ENCODE results near the gene DOCK2.
"Not testable (repeated sequence)": the region's sequence is repeated elsewhere in the genome, so short reads cannot be mapped to it uniquely, and the experiment has no call there.

Gene DOCK2

DNA sequence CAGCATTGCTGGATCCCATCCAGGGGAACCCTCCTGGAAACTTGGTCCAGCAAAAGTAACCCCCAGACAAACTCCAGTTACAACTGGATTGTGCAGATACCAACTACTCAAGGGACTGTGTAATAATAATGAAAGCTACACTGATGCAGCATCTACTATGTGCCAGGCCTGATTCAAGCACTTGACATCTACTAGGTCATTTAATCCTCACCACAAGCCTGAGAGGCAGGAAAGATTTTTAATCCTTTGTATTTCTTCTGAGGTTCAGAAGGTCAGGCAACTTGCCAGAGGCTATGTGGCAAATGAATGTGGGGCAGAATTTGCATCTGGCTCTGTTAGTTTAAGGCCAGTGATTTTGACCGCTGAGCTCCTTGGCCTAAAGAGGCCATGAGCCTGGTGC is 439.1 kb downstream of the DOCK2 start:
- no peak for DNase-seq

DNA sequence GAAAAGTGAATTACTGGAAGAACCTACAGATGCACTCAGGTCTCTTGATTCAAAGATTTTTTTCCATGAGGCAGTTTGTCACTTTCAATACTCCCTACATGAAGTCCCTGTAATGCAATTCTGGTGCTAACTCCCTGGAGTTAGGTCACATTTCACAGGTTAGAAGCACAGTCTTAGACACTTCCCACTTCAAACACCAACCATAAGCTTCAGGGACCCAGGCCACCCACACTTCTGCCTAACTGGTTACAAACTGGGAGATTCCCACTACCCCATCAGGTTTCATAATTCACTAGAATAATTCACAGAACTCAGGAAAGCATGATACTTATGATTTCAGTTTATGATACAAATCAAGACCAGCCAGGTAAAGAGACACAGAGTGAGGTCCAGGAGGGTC is 439.7 kb downstream of the DOCK2 start:
- DNase-seq, result no peak

DNA sequence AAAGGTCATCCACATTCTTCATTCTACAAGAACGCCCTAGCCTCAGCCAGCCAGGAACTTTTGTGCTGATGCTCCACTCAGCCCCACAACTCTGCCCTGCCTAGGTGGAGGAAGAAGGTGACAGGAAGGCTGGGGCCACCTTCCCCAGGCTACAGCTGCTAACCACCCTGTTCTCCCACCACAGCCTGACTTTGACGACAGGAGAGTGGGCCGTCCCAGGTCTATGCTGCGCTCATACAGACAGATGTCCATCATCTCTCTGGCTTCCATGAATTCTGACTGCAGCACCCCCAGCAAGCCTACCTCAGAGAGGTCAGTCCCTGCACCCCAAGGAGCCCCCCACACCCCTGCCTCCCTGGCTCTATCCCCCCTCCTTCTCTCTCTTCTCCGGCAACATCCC is 440.5 kb downstream of the DOCK2 start:
- DNase-seq, result no peak

DNA sequence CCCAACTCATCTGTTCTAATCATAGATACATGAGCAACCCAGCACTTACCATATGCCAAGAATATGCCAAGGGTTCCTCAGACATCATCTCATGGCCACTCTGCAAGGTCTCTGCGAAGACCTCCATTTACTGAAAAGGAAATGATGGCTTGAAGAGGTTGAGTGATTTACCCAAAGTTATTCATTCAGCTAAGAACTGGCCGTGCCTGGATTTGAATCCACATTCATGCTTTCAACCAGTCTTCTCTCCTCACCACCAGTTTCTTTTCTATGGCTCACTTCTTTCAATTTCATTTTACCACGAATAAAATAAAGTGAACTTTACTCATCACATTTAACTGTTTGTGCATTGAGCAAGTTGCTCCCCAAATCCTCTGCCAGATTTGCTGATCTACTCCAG is 441.4 kb downstream of the DOCK2 start:
- no peak for DNase-seq

DNA sequence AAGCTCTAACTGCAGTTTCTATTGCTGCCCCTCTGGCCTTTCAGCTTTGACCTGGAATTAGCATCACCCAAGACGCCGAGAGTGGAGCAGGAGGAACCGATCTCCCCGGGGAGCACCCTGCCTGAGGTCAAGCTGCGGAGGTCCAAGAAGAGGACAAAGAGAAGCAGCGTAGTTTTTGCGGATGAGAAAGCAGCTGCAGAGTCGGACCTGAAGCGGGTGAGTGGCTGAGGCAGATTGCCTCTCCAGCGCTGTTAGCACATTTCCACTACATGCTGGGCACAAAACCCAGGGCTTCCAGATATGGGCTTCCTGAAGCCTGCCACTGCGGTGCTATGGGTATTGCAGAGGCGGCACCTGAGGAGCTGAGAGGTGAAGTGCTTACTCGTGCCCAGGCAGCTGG is 441.9 kb downstream of the DOCK2 start:
- no peak for DNase-seq

DNA sequence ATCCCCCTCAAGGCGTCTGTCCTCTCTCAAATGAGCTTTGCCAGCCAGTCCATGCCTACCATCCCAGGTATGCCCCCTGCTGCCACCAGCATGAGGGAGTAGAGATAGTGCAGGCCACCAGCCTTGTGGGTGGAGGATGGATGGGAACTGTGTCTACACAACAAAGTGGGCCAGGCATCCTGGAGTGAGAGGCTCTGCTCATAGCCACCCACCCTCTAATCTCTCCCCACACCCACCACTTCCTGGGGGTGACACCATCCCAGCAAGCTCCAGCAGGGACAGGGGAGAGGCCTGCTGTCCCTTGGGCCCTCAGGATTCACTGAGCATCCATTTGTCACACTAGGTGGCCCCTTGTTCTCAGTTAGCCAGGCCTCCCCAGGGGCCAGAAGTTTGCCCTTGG is 443.1 kb downstream of the DOCK2 start:
- no peak for DNase-seq

DNA sequence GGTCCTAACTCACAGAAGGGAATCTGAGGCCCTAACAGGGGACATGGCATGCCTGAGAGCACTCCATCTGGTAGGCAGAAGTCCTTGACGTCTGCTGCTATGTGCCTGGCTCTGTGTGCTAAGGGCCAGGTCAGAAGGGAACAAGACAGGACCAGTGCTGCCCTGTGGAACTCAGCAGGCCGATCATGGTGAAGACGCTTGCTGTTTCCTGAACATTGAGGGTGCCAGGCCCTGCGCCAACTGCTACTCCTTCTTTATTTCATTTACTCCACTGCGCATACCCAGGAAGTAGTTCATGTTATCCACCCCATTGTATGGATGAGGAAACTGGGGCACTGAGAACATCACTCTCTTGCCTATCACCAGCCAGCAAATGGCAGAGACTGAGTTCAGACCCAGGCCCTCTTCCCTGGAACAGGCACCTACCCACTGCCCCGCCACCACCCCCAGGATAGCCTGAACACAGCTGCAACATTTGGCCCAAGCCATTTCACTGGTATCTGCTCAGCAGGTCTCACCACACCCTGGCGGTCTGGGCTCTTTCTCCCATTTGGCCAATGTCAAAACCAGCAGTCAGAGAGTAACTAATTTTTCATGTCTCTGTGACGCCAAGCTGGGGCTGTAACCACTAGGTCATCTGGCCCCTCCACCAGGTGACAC is 443.8 kb downstream of the DOCK2 start:
- no peak for DNase-seq

DNA sequence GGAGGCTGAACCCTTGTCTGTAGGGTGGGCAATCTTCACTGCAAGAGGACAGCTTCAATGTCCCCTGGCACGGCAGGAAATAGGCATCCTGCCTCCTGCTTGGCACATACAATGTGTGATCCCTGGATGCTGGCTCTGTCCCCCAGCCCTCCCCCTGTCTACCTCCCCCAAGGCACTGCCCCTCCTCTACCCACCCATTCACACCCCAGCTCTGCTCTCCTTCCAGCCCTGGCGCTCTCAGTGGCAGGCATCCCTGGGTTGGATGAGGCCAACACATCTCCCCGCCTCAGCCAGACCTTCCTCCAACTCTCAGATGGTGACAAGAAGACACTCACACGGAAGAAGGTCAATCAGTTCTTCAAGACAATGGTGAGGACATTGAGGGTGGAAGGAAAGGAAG is 444.5 kb downstream of the DOCK2 start:
- no peak for DNase-seq

DNA sequence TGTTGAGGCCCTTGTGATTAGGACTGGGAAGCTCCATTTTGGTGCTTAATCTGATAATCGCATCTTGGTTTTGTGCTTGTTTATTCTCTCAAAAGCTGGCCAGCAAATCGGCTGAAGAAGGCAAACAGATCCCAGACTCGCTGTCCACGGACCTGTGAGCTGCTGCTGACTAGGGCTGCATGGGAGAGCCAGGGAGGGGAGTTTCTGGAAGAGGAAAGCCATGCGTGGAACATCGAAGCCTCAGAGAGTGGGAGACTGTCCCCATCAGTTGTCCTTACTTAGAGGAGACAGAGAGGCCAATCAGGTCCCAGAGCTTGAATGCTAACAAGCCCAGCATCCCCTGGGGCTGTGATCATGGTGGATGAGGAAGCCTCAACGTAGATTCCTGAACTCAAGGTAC is 445.6 kb downstream of the DOCK2 start:
- DNase-seq, result no peak

DNA sequence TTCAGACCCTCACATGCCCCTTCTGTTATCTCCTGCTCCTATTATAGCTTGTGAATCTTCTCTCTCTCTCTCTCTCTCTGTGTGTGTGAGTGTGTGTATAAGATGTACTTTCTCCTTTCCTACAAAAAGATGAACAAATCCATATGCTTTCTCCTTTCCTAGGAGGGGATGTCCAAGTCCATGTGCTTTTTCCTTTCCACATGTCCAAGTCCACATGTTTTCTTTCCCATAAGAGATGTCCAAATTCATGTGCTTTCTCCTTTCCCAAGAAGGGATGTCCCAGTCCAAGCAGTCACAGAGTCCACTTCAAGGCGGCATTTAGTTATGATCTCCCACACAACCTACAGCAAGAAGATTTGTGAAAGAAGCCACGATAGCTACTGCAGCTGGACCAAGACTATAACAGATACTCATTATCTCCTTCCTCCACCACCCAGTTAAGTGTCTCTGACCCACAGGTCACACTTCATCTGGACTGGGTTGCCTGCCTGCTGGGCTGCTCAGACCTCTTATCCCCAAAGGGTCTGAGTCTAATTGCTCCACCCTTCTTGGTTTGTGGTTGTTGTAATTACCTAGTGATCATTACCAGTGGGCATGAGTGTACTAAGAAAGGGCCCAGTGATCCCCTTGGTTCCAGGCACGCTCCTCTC is 450.2 kb downstream of the DOCK2 start:
- DNase-seq, result no peak

DNA sequence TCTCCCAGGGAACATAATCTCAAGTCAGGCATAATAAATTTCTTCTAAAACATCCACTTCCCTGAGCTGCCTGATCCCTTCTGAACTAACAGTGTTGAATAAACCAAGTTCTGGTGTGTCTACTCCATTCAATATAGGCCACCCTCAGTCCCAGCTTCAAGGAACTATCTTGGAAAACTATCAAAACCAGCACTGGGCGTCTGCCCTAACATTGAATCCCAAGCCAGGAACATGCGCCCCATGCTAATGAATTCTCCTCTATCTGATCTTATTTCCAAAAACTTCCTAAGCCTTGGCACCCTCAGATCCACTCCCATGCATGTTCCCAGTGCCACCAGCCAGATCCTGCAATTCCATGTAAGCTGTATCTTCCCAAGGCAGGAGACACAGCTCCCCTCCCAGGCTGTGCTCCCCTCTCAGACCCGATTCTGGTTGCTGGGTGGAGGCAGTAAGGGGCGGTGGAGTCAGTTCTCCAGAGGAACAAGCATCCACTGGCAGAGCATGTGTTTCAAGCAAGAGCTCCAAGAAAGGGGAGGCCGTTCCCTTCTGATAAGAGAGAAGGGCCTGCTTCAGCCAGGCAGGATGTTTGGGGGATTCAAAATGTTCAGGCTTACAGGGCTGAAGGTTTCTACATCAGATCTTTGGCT is 455.5 kb downstream of the DOCK2 start:
- DNase-seq, result no peak

DNA sequence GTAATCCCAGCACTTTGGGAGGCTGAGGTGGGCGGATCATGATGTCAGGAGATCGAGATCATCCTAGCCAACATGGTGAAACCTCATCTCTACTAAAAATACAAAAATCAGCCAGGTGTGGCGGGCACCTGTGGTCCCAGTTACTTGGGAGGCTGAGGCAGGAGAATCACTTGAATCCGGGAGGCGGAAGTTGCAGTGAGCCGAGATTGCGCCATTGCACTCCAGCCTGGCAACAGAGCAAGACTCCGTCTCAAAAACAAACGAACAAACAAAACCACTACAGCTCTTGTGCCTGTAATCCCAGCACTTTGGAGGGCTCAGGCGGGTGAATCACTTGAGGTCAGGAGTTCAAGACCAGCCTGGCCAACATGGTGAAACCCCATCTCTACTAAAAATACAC is 457.3 kb downstream of the DOCK2 start:
- DNase-seq, result not testable (repeated sequence)

DNA sequence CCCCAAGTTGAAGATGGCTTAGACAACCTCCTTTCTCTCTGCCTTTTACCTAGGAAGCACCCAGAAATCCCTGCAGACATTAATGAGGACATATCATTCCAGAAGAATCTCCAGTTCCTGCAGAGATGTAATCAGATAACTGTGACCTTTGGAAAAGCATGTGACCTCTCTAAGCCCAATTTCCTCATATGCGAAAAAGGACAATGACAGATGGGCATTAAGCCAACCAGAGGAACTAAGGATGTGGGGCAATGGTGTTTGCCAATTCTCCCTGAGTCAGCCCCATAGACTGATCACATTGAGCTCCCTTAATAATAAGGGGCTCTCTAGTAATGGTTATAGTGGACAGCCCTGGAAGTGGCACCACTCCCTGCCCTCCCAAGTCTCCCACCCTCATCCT is 458.6 kb downstream of the DOCK2 start:
- no peak for DNase-seq

DNA sequence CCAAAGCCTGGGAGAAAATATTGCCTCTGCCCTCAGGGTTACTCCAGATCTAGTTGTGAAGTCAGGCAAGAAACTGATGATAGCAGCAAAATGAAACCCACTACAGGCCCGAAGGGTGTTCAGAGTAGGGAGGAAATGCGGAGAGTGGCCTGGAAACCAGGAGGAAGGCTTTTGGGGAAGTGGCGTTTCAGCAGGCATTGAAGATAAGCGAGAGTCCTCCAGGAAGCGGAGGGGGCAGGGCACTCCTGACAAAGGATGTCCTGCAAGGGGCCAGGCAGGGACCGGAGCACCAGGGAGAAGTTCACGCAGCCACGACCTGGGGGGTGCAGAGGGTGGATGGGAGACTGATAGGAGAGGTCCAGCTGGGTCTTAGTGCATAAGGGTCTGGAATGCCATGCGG is 460.9 kb downstream of the DOCK2 start:
- DNase-seq, result no peak

DNA sequence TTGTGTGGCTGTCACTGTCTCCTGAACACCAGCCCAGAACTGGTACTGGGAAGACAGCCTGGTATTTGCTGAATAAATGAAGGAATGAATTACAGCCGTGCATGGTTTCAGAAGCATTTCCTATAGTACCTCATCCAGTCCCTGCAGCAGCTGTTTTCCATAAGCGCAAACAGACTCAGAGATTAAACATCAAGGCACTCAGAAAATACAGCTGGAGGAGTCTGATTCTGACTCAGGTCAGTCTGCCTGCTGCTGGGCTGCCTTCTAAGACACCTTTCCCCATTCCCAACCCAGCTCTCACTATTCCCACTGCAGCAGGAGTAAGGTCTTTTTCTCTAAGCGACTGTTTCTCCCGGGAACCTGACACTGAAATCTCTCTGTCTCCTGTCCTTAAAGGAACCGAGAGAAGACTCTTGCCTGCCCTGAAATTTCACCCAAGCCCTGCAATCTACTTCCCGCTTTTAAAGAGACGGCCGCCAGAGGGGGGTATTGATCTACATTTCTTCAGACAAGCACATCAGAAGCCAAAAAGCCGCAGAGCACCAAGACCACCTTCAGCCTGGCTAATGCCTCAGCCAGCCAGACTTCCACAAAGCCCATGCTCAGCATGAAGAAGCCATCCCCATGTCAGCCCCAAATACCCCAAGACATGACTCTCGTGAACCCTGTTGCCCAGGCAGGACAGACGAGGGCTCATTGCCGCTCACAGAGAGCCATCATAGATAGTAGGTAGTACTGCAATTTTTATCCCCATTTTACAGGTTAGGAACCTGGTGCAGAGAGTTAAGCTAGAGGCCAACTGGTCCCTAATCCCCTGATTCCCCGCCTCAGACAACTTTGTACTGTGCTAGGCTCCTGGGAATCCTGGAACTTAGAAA is 463.2 kb downstream of the DOCK2 start:
- peak; percentile 67 for DNase-seq

DNA sequence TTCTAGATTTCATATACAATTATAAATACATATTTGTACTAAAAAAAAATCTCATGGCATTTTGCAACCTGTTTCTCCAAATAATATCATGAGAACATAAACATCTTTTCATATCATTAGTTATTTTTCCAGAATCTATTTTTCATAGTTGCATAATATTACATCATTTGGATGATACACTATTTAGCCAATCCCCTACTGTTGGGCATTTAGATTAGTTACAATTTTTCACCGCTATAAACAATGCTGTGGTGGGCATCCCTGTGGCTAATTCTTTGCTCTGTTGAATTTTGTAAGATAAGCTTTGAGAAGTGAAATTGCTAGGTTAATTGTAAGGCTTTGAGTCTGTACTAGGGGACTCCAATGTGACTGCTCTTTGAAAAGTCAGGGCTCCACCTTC is 466.4 kb downstream of the DOCK2 start:
- no peak for DNase-seq

DNA sequence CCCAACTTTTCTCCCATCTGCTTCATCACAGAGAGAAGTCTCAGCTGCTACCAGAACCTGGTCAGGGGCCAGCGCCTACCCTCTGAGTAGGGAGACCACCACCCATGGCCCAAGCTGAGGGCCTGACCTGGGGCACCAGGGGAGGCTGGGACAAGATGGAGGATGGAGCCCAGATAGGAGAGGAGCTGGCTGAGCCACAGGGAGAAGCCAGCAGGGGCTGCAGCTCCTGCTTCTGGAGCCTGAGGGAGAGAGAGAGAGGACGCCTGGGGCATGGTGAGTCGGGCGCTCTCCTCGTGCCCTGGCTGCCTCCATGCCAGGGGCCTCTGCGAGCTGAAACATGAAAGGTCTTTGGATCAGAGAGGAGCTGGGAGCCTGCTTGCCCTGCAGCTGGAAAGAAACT is 467.2 kb downstream of the DOCK2 start:
- DNase-seq, result no peak

DNA sequence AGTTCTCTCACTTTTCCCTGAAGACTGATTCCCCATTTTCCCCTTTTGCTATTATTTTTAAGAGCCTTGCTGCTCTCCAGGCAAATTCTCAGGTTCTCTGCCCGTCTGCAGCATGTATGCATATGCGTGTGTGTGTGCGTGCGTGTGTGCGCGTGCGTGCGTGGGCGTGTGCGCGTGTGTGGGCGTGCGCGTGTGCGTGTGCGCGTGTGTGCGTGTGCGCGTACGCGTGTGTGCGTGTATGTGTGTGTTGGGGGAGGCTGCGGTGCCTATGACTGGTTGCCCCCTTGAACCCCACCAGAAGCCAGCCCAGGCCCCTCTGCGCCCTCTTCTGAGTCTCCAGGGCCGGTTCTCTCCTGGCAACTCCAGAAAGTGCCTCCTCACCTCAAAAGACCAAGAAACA is 467.6 kb downstream of the DOCK2 start:
- no peak for DNase-seq

DNA sequence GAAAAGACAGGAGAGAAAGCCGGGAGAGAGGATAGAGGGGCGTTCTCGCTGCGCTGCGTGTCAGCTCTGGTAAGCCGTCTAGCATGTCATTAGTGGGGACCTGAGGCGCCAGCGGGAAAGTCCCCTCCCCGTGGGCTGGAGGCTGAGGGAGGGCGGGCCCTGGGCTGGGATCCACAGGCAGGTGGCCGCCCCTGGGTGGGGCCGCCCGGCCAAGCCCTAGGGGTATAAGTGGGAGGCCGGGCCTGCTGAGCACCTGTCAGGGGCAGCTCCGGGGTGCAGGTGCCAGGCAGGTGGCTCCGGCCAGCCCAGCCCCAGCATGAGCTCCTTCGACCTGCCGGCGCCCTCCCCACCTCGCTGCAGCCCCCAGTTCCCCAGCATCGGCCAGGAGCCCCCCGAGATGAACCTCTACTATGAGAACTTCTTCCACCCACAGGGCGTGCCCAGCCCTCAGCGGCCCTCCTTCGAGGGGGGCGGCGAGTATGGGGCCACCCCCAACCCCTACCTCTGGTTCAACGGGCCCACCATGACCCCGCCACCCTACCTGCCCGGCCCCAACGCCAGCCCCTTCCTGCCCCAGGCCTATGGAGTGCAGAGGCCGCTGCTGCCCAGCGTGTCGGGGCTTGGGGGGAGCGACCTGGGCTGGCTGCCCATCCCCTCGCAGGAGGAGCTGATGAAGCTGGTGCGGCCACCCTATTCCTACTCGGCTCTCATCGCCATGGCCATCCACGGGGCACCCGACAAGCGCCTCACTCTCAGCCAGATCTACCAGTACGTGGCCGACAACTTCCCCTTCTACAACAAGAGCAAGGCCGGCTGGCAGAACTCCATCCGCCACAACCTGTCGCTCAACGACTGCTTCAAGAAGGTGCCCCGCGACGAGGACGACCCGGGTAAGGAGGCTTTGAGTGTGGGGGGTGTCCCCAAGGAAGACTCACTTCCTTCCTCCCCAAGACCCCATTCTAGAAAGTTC is 468.9 kb downstream of the DOCK2 start, which contains the start of gene FOXI1:
Gene FOXI1 (plus strand): TSS at position 256 of the 970 bp plus-strand sequence. CDS start 61 bp downstream, at position 317.
- DNase-seq, result no peak

DNA sequence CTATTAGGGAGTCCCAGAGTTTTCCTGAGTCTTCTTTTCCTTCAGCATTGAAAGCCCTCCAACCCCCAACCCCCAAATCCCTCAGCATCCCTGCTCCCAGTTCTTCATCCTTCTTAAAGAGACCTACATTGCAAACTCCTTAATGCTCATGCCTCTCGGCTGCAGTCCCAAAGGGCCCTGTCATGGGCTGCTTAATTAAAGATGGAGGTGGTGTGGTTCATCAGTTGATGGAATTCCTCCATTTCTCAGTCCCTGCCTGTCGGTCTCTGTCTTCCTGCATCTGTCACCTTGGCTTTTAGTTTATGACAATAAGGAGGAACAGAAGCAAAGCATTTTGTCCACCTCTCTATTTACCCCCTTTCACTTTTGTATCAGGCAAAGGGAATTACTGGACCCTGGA is 470.6 kb downstream of the DOCK2 start:
- no peak for DNase-seq

DNA sequence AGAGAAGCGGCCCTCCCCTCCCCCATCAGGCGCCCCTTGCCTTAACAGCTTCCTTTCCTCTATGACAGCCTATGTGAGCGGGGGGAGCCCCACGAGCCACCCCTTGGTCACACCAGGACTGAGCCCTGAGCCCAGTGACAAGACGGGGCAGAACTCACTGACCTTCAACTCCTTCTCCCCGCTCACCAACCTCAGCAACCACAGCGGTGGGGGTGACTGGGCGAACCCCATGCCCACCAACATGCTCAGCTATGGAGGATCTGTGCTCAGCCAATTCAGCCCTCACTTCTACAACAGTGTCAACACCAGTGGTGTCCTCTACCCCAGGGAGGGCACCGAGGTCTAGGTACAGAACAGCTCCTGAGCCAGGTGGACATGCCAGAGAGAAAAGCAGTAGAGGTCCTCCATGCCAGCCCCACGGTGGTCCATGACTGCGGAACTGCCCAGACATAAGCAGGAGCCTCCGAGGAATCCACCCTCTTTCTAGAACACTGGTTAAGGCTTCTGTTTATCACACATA is 471.3 kb downstream of the DOCK2 start:
- DNase-seq, result no peak

Measured in activated naive CD4-positive, alpha-beta T cell treated with anti-CD3 and anti-CD28 coated beads, Interleukin-2, amount 50 U/mL, for 16 hours (primary cell).